IMR-90 (cell line): Measurements from ENCODE around the gene RHOF. TPM values are rescaled to one million over a fixed set of nuclear protein-coding genes. Genes with fewer than 3 reads are reported as not detected.

Experiments
- ATAC-seq: fragments of 200-7000 bp; cut with Tn5 transposase; 2 replicates; pipeline ENCODE4 v1.9.1; 2020; ENCODE audit warnings: low read depth, mild to moderate bottlenecking, moderate library complexity
- BruUV-seq: library from RNA; stranded (reverse); fragments of 400-500 nt; replicated peaks from 2 replicates; lab custom pipeline; 2021; lab: Mats Ljungman, UMichigan
- CTCF ChIA-PET: fragments of 300-600 bp; formaldehyde crosslinking; extraction: SDS; loops from one replicate; lab custom pipeline; 2021; ENCODE audit warnings: antibody characterized with exemption; lab: Yijun Ruan, JAX
- POLR2A ChIA-PET: fragments of 300-600 bp; sonication (Branson Sonifier 250); formaldehyde crosslinking; loops from one replicate; lab custom pipeline; 2022; ENCODE audit warnings: antibody characterized with exemption; ENCODE audit not compliant: unreplicated experiment; lab: Charles Lee
- DNase-seq: peaks from one replicate; pipeline ENCODE4 v3.0.0; 2013
- H2AFZ ChIP-seq: replicated peaks from 2 replicates; pipeline ENCODE3; 2013; ENCODE audit warnings: low read length, mild to moderate bottlenecking; ENCODE audit not compliant: poor library complexity
- H2AK5ac ChIP-seq: 2 replicates; pipeline ENCODE4 v1.6.1; 2013; ENCODE audit warnings: low read depth, low read length, inconsistent platforms
- H2AK9ac ChIP-seq: replicated peaks from 2 replicates; pipeline ENCODE3; 2013; ENCODE audit warnings: mild to moderate bottlenecking, low read depth, low read length, moderate library complexity; ENCODE audit not compliant: poor library complexity
- H2BK120ac ChIP-seq: 2 replicates; pipeline ENCODE4 v1.6.1; 2013; ENCODE audit warnings: low read depth, low read length, inconsistent platforms
- H2BK15ac ChIP-seq: 3 replicates; pipeline ENCODE4 v1.6.1; 2013; ENCODE audit warnings: low read depth, low read length, inconsistent platforms
- H2BK20ac ChIP-seq: 2 replicates; pipeline ENCODE4 v1.6.1; 2013; ENCODE audit warnings: low read depth, mild to moderate bottlenecking, inconsistent platforms, low read length, moderate library complexity
- H2BK5ac ChIP-seq: 2 replicates; pipeline ENCODE4 v1.6.1; 2013; ENCODE audit warnings: mild to moderate bottlenecking, low read depth, low read length, inconsistent platforms; ENCODE audit not compliant: poor library complexity, severe bottlenecking
- H3K14ac ChIP-seq: replicated peaks from 2 replicates; pipeline ENCODE4 v1.6.1; 2013; ENCODE audit warnings: low read depth, low read length, inconsistent platforms
- H3K18ac ChIP-seq: 2 replicates; pipeline ENCODE4 v1.6.1; 2013; ENCODE audit warnings: low read depth, low read length, control low read depth
- H3K23ac ChIP-seq: 2 replicates; pipeline ENCODE4 v1.6.1; 2013; ENCODE audit warnings: low read depth, low read length, inconsistent platforms
- H3K27ac ChIP-seq: 2 replicates; pipeline ENCODE4 v1.5.1; 2013; ENCODE audit warnings: mild to moderate bottlenecking, control low read depth, low read length; ENCODE audit not compliant: insufficient read depth
- H3K27me3 ChIP-seq: 2 replicates; pipeline ENCODE4 v1.6.1; 2013; ENCODE audit warnings: low read length; ENCODE audit not compliant: control insufficient read depth, insufficient read depth
- H3K36me3 ChIP-seq: 2 replicates; pipeline ENCODE4 v1.6.1; 2013; ENCODE audit warnings: low read length, mixed read lengths; ENCODE audit not compliant: control insufficient read depth, insufficient read depth
- H3K4ac ChIP-seq: 2 replicates; pipeline ENCODE4 v1.6.1; 2013; ENCODE audit warnings: low read depth, low read length, inconsistent platforms
- H3K4me1 ChIP-seq: 2 replicates; pipeline ENCODE4 v1.6.1; 2013; ENCODE audit warnings: low read length, mixed read lengths; ENCODE audit not compliant: control insufficient read depth, insufficient read depth
- H3K4me2 ChIP-seq: 2 replicates; pipeline ENCODE4 v1.6.1; 2013; ENCODE audit warnings: low read depth, mild to moderate bottlenecking, control low read depth, low read length, moderate library complexity
- H3K4me3 ChIP-seq: 2 replicates; pipeline ENCODE4 v1.5.1; 2013; ENCODE audit warnings: low read depth, mild to moderate bottlenecking, control low read depth, low read length, moderate library complexity; ENCODE audit not compliant: insufficient read depth
- H3K56ac ChIP-seq: 2 replicates; pipeline ENCODE4 v1.6.1; 2013; ENCODE audit warnings: low read length, inconsistent platforms; ENCODE audit not compliant: insufficient read depth; ENCODE audit errors: extremely low read depth
- H3K79me1 ChIP-seq, 2 experiments: 2 replicates each; pipeline ENCODE4 v1.6.1; 2013; ENCODE audit warnings: low read length in 2 of 2, inconsistent platforms in 1 of 2, low read depth in 1 of 2
- H3K9ac ChIP-seq: 2 replicates; pipeline ENCODE4 v1.6.1; 2013; ENCODE audit warnings: low read depth, low read length, control low read depth
- H3K9me1 ChIP-seq: 2 replicates; pipeline ENCODE4 v1.6.1; 2013; ENCODE audit warnings: low read length, inconsistent platforms; ENCODE audit not compliant: insufficient read depth
- H3K9me3 ChIP-seq: 2 replicates; pipeline ENCODE4 v1.6.1; 2013; ENCODE audit warnings: low read length; ENCODE audit not compliant: control insufficient read depth, insufficient read depth
- H4K20me1 ChIP-seq: 2 replicates; pipeline ENCODE4 v1.6.1; 2013; ENCODE audit warnings: low read length, inconsistent platforms; ENCODE audit not compliant: insufficient read depth
- H4K5ac ChIP-seq: 2 replicates; pipeline ENCODE4 v1.6.1; 2013; ENCODE audit warnings: mild to moderate bottlenecking, low read depth, low read length, control low read depth
- H4K8ac ChIP-seq, 2 experiments: 2 replicates each; pipeline ENCODE4 v1.6.1; 2013; ENCODE audit warnings: low read depth in 2 of 2, low read length in 2 of 2, control low read depth in 1 of 2, inconsistent platforms in 1 of 2
- H4K91ac ChIP-seq: 2 replicates; pipeline ENCODE4 v1.6.1; 2013; ENCODE audit warnings: low read depth, low read length, inconsistent platforms; ENCODE audit not compliant: insufficient read depth
- CEBPB ChIP-seq: IDR thresholded peaks from 2 replicates; pipeline ENCODE4 v1.6.1; 2012; ENCODE audit warnings: low read depth, low read length, improper control_type of control experiment
- CHD1 ChIP-seq: IDR thresholded peaks from 2 replicates; pipeline ENCODE4 v1.6.1; 2012; ENCODE audit warnings: low read depth, low read length, improper control_type of control experiment
- CTCF ChIP-seq: conservative IDR thresholded peaks from 2 replicates; pipeline ENCODE4 v1.5.1; 2012; ENCODE audit warnings: mild to moderate bottlenecking, low read depth, low read length, improper control_type of control experiment
- MAFK ChIP-seq: IDR thresholded peaks from 2 replicates; pipeline ENCODE4 v1.6.1; 2012; ENCODE audit warnings: low read depth, low read length, improper control_type of control experiment
- RCOR1 ChIP-seq: IDR thresholded peaks from 2 replicates; pipeline ENCODE4 v1.6.1; 2012; ENCODE audit warnings: mild to moderate bottlenecking, low read length, improper control_type of control experiment; ENCODE audit not compliant: insufficient replicate concordance
- SMC3 ChIP-seq: fragments of 150-350 bp; IDR thresholded peaks from 2 replicates; pipeline ENCODE4 v1.6.1; 2016; ENCODE audit warnings: low read depth, mild to moderate bottlenecking, antibody characterized with exemption, low read length, moderate library complexity
- WGBS, 2 experiments: methylation state at CpG; one replicate each; pipeline versions ENCODE4 v1.1.5 to v1.1.7; 2013; ENCODE audit warnings: missing lambda C conversion rate in 2 of 2; ENCODE audit not compliant: insufficient read length in 1 of 2; ENCODE audit errors: extremely low coverage in 2 of 2; 5-methylcytosine and 5-hydroxymethylcytosine counted together
- dilution Hi-C: fragments of 300-500 bp; cut with HindIII; formaldehyde crosslinking; loops from one replicate; pipeline ENCODE4 v1.14.3; 2018; ENCODE audit warnings: low sequenced_read_pairs; ENCODE audit not compliant: unreplicated experiment
- in situ Hi-C: fragments of 300-500 bp; cut with MboI; formaldehyde crosslinking; loops from 3 replicates; pipeline ENCODE4 v1.14.3; 2019; ENCODE audit warnings: low sequenced_read_pairs, inconsistent platforms, mixed read lengths
- intact Hi-C: fragments of 100-400 bp; cut with micrococcal nuclease; formaldehyde crosslinking; loops from 2 replicates; pipeline ENCODE4 v1.10.0; 2022
- polyA plus RNA-seq, 3 experiments: library from polyadenylated mRNA; depleted of rRNA; stranded (reverse); fragments of >200 nt; gene quantifications; 2 replicates each; pipeline ENCODE4 v1.2.3, GENCODE V29; 2012; ENCODE audit warnings: low replicate concordance in 1 of 3
- total RNA-seq: library from RNA; depleted of rRNA; stranded (reverse); fragments of >200 nt; gene quantifications from 2 replicates; pipeline ENCODE4 v1.2.3, GENCODE V29; 2012
- TF ChIP-seq, protein P1 (sequence below): fragments of 150-350 bp; IDR thresholded peaks from 2 replicates; pipeline ENCODE4 v1.6.1; 2016; ENCODE audit warnings: low read depth, mild to moderate bottlenecking, low read length, moderate library complexity, borderline replicate concordance

RHOF gene
- total and polyA plus RNA-seq, 2 of the 4 experiments (the other 2 are of a cell fraction) = 3.0 to 5.1 TPM

- H3K27ac ChIP-seq = no peak overlapping the region
- TF ChIP-seq CHD1 = no peak
- no peak for TF ChIP-seq CEBPB
- TF ChIP-seq CTCF = no peak
- TF ChIP-seq RCOR1 = no peak
- no peak for TF ChIP-seq MAFK
- TF ChIP-seq, protein P1, sequence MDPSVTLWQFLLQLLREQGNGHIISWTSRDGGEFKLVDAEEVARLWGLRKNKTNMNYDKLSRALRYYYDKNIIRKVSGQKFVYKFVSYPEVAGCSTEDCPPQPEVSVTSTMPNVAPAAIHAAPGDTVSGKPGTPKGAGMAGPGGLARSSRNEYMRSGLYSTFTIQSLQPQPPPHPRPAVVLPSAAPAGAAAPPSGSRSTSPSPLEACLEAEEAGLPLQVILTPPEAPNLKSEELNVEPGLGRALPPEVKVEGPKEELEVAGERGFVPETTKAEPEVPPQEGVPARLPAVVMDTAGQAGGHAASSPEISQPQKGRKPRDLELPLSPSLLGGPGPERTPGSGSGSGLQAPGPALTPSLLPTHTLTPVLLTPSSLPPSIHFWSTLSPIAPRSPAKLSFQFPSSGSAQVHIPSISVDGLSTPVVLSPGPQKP = no peak
- TF ChIP-seq SMC3 = no peak
- no peak overlapping the region for H4K5ac ChIP-seq
- H2AFZ ChIP-seq = no peak overlapping the region
- peaks cover 18% of the 10 kb centered on the region for H3K9me1 ChIP-seq
- H2BK120ac ChIP-seq = no peak overlapping the region
- no peak for ATAC-seq
- no peak for DNase-seq
- dilution Hi-C loops = no loop called here
- no peak overlapping the region for H2BK15ac ChIP-seq
- H2BK5ac ChIP-seq = no peak overlapping the region
- no peak overlapping the region for H3K18ac ChIP-seq
- H3K23ac ChIP-seq = no peak overlapping the region
- peaks cover 2% of the 10 kb centered on the region for H3K36me3 ChIP-seq
- no peak overlapping the region for H3K14ac ChIP-seq
- no peak overlapping the region for H3K4me3 ChIP-seq
- peaks cover 0 to 31% of the 10 kb centered on the region in 2 experiments; a peak in 2 of 4 replicates for H3K79me1 ChIP-seq
- peaks cover 3% of the 10 kb centered on the region for H4K20me1 ChIP-seq
- ChIA-PET CTCF (no interaction called here), POLR2A (no interaction called here)
- H3K4me2 ChIP-seq = no peak overlapping the region
- H3K9ac ChIP-seq = no peak overlapping the region
- H2AK5ac ChIP-seq = peak overlapping the region; percentile 24; the same call in 1 of the 2 replicates
- in situ Hi-C loops = no loop called here
- H4K91ac ChIP-seq = no peak overlapping the region
- H4K8ac ChIP-seq = no peak overlapping the region
- H3K27me3 ChIP-seq = no peaks in the 10 kb centered on the region
- no peak overlapping the region for H3K56ac ChIP-seq
- WGBS, 2 experiments = 100% methylated on average over 5 of the region's 9 CpGs; no CpG with 5 or more reads in 1 of the 2 experiments
- no TSS peak for BruUV-seq
- peaks cover 26% of the 10 kb centered on the region for H3K4me1 ChIP-seq
- H3K4ac ChIP-seq = no peak overlapping the region
- no peak overlapping the region for H2BK20ac ChIP-seq
- intact Hi-C loops = loop anchor here (5.0 kb wide), 1 partner anchor 57 kb away; the partner anchor contains the start of gene TMEM120B
- H3K9me3 ChIP-seq = no peaks in the 10 kb centered on the region
- no peak overlapping the region for H2AK9ac ChIP-seq
Observed at GRCh38 chr12:121769297-121769830, 24.1 kb downstream of the RHOF start.
